NCI-H510A (cell line): ENCODE measurements around the gene FAM47C.
"Not testable (repeated sequence)": the region's sequence is repeated elsewhere in the genome, so short reads cannot be mapped to it uniquely, and the experiment has no call there.

Experiments used
- DNase-seq: peaks from one replicate; lab custom pipeline; 2025; lab: John Stamatoyannopoulos, UW

The FAM47C gene

GRCh38 chrX:37008182-37008581 lies at the start of gene FAM47C:
Gene FAM47C (plus strand): TSS chrX:37008366. CDS start chrX:37008411, 45 bp downstream.
- not testable (repeated sequence) for DNase-seq

- DNase-seq, result peak; percentile 6
Observed at GRCh38 chrX:36961590-36961989, 46.6 kb upstream of the FAM47C start.

- DNase-seq, result no peak
Observed at GRCh38 chrX:36963069-36963808, 44.9 kb upstream of the FAM47C start.

- no peak for DNase-seq
Observed at GRCh38 chrX:36963852-36964251, 44.3 kb upstream of the FAM47C start.

- no peak for DNase-seq
Observed at GRCh38 chrX:36973575-36973974, 34.6 kb upstream of the FAM47C start.

- no peak for DNase-seq
Observed at GRCh38 chrX:36974911-36975310, 33.3 kb upstream of the FAM47C start.

GRCh38 chrX:36978886-36979285 lies 29.3 kb upstream of the FAM47C start:
- no peak for DNase-seq

GRCh38 chrX:36983831-36984230 lies 24.3 kb upstream of the FAM47C start:
- no peak for DNase-seq

- DNase-seq, result peak; percentile 11
Observed at GRCh38 chrX:36985416-36986209, 22.6 kb upstream of the FAM47C start.

- DNase-seq, result no peak
Observed at GRCh38 chrX:36986231-36986630, 21.9 kb upstream of the FAM47C start.

- DNase-seq, result not testable (repeated sequence)
Observed at GRCh38 chrX:36987212-36987611, 21.0 kb upstream of the FAM47C start.

GRCh38 chrX:37000140-37000539 lies 8.0 kb upstream of the FAM47C start:
- DNase-seq, result no peak

GRCh38 chrX:37010496-37010895 lies 2.3 kb downstream of the FAM47C start:
- DNase-seq, result no peak

GRCh38 chrX:37034260-37034659 lies 26.1 kb downstream of the FAM47C start:
- DNase-seq, result not testable (repeated sequence)

- not testable (repeated sequence) for DNase-seq
Observed at GRCh38 chrX:37036674-37037220, 28.6 kb downstream of the FAM47C start.

GRCh38 chrX:37038814-37039213 lies 30.6 kb downstream of the FAM47C start:
- not testable (repeated sequence) for DNase-seq

- DNase-seq, result not testable (repeated sequence)
Observed at GRCh38 chrX:37042956-37043885, 35.1 kb downstream of the FAM47C start.

- DNase-seq, result no peak
Observed at GRCh38 chrX:37047776-37048175, 39.6 kb downstream of the FAM47C start.

- not testable (repeated sequence) for DNase-seq
Observed at GRCh38 chrX:37057572-37057971, 49.4 kb downstream of the FAM47C start.

- DNase-seq, result no peak
Observed at GRCh38 chrX:37060999-37061398, 52.8 kb downstream of the FAM47C start.
